ENCODE data around the gene CIITA. TPM values are rescaled to one million over a fixed set of nuclear protein-coding genes. Genes with fewer than 3 reads are reported as not detected.

Gene CIITA
- total RNA-seq, 1 experiment from 2014 or later: not detected

GRCh38 chr16:10897134-10897533 is 20.1 kb downstream of the CIITA start:
- Mint-ChIP-seq H3K9me3 (ENCODE audit: unreplicated experiment) (no peaks in the 10 kb centered on the region), H3K4me3 (ENCODE audit: unreplicated experiment) (no peak overlapping the region), H3K36me3 (ENCODE audit: insufficient read depth, unreplicated experiment) (no peaks in the 10 kb centered on the region), H3K27ac (ENCODE audit: low read depth, unreplicated experiment) (no peak overlapping the region), H3K27me3 (ENCODE audit: insufficient read depth, unreplicated experiment) (peaks cover 52% of the 10 kb centered on the region), H3K4me1 (ENCODE audit: insufficient read depth, unreplicated experiment) (no peaks in the 10 kb centered on the region)
- ChIA-PET POLR2A (no interaction called here), CTCF (no interaction called here)
- no TSS peak for BruUV-seq (replicated peaks)
- intact Hi-C loops (cut with micrococcal nuclease): no loop called here
- DNase-seq (ENCODE audit: unreplicated experiment): no peak
- TF ChIP-seq CTCF (IDR thresholded peaks at IDR 0.05; ENCODE audit: unreplicated experiment): no peak

- H3K4me3 Mint-ChIP-seq (ENCODE audit: unreplicated experiment): no peak overlapping the region
- intact Hi-C loops (cut with micrococcal nuclease): no loop called here
- H3K36me3 Mint-ChIP-seq (ENCODE audit: insufficient read depth, unreplicated experiment): no peaks in the 10 kb centered on the region
- no peak for DNase-seq (ENCODE audit: unreplicated experiment)
- H3K27me3 Mint-ChIP-seq (ENCODE audit: insufficient read depth, unreplicated experiment): peaks cover 3% of the 10 kb centered on the region
- H3K9me3 Mint-ChIP-seq (ENCODE audit: unreplicated experiment): peaks cover 8% of the 10 kb centered on the region
- CTCF ChIA-PET: interaction anchor here (1.4 kb wide), 1 partner anchor 16 kb away, joined by 7 read pairs; no protein-coding TSS in a partner anchor
- BruUV-seq (replicated peaks): no TSS peak
- no peak for TF ChIP-seq CTCF (IDR thresholded peaks at IDR 0.05; ENCODE audit: unreplicated experiment)
- H3K27ac Mint-ChIP-seq (ENCODE audit: low read depth, unreplicated experiment): no peak overlapping the region
- POLR2A ChIA-PET: no interaction called here
- no peaks in the 10 kb centered on the region for H3K4me1 Mint-ChIP-seq (ENCODE audit: insufficient read depth, unreplicated experiment)
These were observed 26.0 kb downstream of the CIITA start for GRCh38 chr16:10902999-10903398.

- no peak for TF ChIP-seq CTCF (IDR thresholded peaks at IDR 0.05; ENCODE audit: unreplicated experiment)
- Mint-ChIP-seq H3K4me3 (ENCODE audit: unreplicated experiment) (no peak overlapping the region), H3K27ac (ENCODE audit: low read depth, unreplicated experiment) (no peak overlapping the region), H3K9me3 (ENCODE audit: unreplicated experiment) (peaks cover 8% of the 10 kb centered on the region), H3K36me3 (ENCODE audit: insufficient read depth, unreplicated experiment) (no peaks in the 10 kb centered on the region), H3K27me3 (ENCODE audit: insufficient read depth, unreplicated experiment) (peaks cover 16% of the 10 kb centered on the region), H3K4me1 (ENCODE audit: insufficient read depth, unreplicated experiment) (no peaks in the 10 kb centered on the region)
- no peak for DNase-seq (ENCODE audit: unreplicated experiment)
- no TSS peak for BruUV-seq (replicated peaks)
- CTCF ChIA-PET: interaction anchor here (0.6 to 1.8 kb wide), 2 partner anchors 13 to 28 kb away, joined by 3 to 8 read pairs; no protein-coding TSS in a partner anchor
- intact Hi-C loops (cut with micrococcal nuclease): no loop called here
- POLR2A ChIA-PET: interaction anchor here (0.7 kb wide), 1 partner anchor 738 kb away, joined by 3 read pairs; no protein-coding TSS in a partner anchor
These were observed 29.5 kb downstream of the CIITA start for GRCh38 chr16:10906482-10906881.

- peaks cover 23% of the 10 kb centered on the region for H3K27me3 Mint-ChIP-seq (ENCODE audit: insufficient read depth, unreplicated experiment)
- no peak overlapping the region for H3K27ac Mint-ChIP-seq (ENCODE audit: low read depth, unreplicated experiment)
- ChIA-PET POLR2A (interaction anchor here (0.7 kb wide), 1 partner anchor 739 kb away, joined by 3 read pairs; no protein-coding TSS in a partner anchor), CTCF (interaction anchor here (1.8 kb wide), 1 partner anchor 12 kb away, joined by 8 read pairs; no protein-coding TSS in a partner anchor)
- intact Hi-C loops (cut with micrococcal nuclease): no loop called here
- no TSS peak for BruUV-seq (replicated peaks)
- H3K36me3 Mint-ChIP-seq (ENCODE audit: insufficient read depth, unreplicated experiment): no peaks in the 10 kb centered on the region
- DNase-seq (ENCODE audit: unreplicated experiment): no peak
- TF ChIP-seq CTCF (IDR thresholded peaks at IDR 0.05; ENCODE audit: unreplicated experiment): no peak
- H3K9me3 Mint-ChIP-seq (ENCODE audit: unreplicated experiment): peaks cover 8% of the 10 kb centered on the region
- no peaks in the 10 kb centered on the region for H3K4me1 Mint-ChIP-seq (ENCODE audit: insufficient read depth, unreplicated experiment)
- no peak overlapping the region for H3K4me3 Mint-ChIP-seq (ENCODE audit: unreplicated experiment)
These were observed 30.1 kb downstream of the CIITA start for GRCh38 chr16:10906914-10907756.
